ENCODE results near the gene YIPF1.

DNA sequence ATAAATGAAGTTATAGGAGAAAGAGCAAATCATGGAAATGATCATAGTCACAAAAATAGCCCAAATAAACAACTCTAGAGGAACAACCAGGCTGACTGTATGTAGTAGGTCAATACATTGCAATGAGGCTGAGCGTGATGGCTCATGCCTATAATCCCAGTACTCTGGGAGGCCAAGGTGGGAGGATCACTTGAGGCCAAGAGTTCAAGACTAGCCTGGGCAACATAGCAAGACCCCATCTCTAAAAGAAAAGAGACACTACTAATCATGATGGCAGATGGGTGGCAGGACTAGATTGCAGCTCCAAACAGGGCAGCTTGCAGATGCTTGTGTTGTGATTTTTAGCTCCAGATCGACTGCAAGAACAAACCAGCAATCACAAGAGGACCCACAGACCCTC, 79.1 kb downstream of the YIPF1 start:
- TF ChIP-seq, protein P1, sequence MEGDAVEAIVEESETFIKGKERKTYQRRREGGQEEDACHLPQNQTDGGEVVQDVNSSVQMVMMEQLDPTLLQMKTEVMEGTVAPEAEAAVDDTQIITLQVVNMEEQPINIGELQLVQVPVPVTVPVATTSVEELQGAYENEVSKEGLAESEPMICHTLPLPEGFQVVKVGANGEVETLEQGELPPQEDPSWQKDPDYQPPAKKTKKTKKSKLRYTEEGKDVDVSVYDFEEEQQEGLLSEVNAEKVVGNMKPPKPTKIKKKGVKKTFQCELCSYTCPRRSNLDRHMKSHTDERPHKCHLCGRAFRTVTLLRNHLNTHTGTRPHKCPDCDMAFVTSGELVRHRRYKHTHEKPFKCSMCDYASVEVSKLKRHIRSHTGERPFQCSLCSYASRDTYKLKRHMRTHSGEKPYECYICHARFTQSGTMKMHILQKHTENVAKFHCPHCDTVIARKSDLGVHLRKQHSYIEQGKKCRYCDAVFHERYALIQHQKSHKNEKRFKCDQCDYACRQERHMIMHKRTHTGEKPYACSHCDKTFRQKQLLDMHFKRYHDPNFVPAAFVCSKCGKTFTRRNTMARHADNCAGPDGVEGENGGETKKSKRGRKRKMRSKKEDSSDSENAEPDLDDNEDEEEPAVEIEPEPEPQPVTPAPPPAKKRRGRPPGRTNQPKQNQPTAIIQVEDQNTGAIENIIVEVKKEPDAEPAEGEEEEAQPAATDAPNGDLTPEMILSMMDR (IDR thresholded peaks at IDR 0.05; ENCODE audit: low read depth, low read length): no peak
- no peak for TF ChIP-seq EZH2phosphoT487 (IDR thresholded peaks at IDR 0.05; ENCODE audit: low read depth)

Data from OCI-LY3 (cell line).